ENCODE data around the gene PRDM16.

The PRDM16 gene

DNA sequence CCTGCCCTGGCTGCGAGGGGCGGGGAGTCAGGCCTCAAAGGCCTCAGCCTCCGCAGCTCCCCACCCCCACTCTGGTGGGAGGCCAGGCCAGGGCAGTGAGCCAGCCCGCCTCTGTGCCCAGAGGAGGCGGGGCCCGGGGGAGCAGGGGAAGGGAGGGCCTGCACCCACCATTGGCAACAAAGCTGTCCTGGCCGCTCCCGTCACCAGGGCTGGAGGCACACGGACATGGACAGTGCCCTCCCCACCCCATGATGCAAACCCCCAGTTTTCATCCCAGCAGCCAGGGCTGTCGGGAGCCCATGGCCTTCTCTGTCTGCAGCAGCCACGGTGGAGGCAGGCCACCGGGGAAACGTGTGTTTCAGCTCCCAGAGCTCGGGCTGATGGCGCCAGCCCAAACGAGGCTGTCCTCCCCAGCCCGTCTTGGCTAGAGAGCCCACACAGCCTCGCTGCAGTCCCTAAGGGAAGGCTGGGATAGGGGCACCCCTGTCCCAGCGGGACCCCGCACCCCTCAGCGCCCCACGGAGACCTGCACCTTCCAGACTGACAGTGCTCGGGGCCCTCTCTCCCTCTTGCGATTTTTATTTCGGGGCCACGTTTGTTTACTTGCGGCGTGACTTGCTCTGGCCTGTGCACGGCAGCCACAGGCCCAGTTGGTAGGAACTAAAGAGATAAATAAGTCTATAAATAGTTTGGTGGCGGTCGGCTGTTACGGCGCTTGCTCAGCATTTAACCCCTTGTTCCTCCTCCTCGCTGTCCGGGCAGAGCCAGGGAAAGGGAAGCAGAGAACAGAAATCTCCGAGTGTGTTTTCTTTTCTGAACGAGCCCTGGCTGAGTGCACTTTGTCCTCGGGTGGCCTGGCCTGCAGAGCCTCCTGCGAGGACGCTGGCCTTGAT, 101.8 kb downstream of the PRDM16 start:
- no peak for DNase-seq

DNA sequence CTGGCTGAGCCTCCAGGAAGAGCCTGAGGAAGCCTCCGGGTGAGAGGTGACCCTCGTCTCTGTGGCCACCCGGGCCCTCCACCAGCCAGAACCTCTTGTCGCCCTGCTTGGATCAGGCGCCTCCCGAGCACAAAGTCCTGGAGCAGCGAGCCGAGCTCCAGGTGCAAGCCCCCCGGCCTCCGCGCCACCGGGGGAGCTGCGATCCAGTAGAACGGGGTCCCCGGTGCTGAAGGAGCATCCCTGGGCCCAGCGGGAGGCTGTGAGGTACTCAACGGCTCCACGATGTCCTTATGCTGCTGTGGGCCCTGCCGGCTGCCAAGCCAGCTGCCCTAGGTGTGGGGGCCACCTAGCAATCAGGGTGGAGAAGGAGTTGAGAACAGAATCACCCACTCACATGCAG, 102.8 kb downstream of the PRDM16 start:
- no peak for DNase-seq

DNA sequence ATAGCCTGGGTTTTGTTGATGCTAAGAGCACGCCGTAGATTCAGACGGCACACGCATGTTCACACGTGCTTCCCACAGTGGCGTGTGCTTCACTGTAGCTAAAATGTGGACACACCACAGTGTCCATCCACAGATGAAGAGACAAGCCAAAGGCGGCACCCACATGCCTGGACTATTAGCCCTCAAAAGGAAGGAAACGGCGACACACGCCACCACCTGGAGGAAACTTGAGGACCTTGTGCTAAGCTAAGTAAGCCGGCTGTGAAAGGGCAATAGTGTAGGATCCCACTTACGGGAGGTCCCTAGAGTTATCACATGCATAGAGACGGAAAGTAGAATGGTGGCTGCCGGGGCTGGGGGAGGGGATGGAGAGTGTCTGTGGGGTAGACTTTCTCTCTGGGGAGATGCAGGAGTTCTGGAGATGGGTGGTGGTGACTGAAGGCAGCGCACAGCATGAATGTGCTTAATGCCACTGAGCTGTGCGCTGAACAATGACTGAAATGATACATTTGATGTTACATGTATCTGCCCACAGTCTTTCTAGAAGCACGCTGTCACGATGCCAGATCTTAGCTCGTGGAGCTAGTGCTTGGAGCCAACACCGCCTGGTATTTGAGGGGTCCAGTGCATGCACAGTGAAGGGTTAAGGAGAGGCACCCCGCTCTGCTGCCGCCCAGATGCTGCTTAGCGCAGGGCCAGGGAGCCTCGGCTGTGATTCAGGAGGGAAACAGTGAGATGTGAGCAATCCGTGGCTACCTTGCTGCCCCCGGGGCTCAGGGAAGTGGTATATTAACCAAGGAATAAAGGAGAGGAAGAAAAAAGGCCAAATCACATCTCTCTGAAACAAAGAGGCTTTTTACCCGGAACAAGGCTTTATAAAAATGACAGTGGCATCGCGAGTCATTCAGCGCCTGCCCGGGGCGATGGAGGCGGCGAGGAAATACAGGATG, 103.7 kb downstream of the PRDM16 start:
- DNase-seq = no peak

DNA sequence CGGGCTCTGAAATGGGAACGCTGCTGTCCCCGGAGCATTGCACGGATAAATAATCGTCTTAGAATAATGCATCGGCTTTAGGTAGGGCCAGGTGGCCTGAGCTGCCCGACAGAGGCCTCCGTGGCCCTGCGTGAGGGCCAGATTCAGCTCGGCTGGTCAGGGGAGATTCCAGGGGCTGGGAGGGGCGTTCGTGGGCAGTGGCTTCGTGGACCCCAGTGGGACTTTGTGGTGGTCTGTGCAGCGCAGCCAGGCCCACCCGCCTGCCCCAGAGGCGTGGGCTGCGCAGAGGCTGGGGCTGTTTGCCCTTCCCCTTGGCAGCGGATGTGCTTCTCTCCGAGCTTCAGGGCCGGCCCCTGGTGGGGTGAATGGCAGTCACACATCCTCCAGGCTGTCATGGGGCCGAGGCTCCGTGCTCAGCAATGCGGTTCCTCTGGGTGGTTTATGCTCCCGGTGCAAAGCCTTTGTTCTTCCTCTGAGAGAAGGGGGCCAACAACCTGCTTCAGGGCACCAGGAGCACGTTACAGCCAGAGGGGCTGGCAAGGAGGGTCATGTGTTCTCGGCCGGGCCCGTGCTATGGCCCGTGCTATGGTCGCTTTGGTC, 104.5 kb downstream of the PRDM16 start:
- DNase-seq = no peak

DNA sequence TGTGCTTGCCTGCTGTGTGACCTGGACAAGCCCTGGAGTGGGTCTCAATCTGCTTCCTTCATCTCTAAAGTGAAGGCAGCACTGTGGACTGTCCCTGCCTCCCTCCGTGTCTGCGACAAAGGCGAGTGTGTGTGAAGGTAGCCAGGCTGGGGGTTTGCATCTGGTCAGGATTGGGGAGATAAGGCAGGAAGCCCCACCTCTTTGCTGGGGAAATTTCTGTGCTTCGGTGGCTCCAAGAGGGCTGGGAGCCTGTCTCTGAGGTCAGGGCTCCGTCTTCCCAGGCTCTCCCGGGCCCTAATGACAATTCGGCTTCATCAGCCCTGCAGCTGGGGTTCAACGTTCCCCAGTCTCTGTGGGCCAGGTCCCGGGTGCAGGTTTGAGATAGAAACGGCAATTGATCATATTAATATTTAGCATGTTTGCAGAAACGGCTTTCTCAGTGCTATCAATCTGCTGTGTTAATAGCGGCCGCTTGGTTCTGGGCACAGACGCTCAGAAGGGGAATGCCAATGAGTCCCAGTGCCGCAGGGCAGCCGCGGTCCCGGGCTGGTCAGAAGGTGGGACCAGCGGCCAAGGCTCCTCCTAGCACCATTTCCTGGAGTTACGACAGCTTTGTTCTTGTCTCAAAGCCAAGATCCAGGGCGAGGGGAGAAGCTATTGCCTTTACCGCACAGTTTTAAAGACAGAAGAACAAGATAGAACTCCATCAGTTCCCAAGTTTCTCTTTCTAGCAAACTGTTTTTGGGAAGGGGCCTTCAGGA, 105.7 kb downstream of the PRDM16 start:
- DNase-seq = no peak

DNA sequence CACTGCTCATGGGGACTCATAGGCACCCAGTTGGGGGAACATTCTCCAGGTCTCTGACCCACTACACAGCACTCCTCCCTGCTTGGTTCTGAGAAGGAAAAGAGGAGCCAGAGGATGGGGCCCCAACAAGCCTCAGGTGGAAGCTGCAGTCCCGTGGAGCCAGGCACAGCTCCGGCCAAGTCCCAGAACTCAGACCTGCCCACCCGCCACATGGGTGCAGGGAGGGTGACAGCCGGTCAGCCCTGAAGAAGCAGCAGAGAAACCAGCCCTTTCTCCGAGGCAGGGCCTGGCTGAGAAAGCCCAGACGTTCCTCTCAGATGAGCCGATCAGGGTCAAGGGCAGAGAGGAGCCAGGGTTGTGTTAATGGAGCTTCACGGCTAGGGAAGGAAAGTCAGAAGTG, 106.5 kb downstream of the PRDM16 start:
- no peak for DNase-seq

DNA sequence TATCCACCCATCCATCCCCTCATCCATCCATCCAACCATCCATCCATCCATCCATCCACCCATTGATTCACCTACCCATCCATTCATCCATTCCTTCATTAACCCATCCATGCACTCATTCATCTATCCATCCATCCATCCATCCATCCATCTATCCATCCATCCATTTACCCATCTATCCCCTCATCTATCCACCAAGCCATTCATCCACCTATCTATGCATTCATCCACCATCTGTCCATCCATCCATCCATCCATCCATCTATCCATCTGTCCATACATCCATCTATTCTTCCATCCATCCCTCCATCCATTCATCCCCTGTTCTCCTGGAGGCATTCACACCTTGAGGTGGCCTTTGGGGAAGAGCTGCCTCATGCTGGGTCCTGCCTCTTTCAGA, 107.0 kb downstream of the PRDM16 start:
- DNase-seq = no peak

DNA sequence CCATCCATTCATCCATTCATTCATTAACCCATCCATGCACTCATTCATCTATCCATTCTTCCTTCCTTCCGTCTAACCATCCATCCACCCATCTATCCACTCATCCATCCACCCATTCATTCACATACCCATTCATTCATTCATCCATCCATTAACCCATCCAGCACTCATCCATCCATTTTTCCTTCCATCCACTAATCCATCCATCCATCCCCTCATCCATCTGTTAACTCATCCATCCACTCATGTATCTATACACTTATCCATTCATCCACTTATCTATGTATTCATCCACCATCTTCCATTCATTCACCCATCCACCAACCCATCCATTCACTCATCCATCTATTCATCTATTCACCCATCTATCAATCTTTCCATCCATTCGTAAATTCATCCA, 107.8 kb downstream of the PRDM16 start:
- DNase-seq = no peak

DNA sequence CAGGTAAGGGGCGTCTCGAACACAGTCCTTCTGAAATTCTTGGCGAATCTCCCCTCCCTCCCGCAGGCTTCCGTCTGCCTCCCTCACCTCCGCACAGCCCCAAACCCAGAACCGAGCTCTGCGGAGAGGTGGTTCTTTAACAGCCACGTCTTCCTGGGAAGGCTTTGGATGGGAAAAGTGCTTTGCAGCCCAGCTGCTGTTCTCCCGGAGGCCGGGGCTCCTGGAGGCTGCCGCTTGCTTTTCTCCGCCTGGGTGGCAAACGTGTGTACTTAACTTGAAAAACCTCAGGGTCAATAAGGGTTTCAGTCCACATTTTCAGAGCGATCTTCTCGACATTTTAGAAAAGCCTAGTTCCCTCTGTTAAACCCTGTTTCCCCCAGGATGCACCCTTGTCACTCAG, 109.3 kb downstream of the PRDM16 start:
- DNase-seq = no peak

DNA sequence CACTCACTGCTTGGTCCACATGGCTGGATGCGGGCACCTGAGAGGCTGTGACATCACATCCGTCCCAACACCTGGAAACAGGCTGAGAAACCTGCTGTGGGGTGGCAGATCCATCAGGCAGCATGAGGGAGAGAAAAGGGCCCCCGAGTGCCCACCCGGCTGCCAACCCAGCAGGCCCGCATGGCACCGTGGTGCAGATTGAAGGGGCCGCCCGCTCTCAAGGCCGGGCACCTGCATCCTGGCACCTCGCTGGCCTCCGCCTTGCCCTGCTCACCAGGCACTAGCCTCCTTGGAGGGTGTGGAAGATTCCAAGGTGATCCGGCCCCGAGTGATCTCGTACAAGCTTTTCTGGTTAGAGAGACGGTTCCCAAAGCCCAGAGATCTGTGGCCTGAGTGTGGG, 110.5 kb downstream of the PRDM16 start:
- DNase-seq = no peak

DNA sequence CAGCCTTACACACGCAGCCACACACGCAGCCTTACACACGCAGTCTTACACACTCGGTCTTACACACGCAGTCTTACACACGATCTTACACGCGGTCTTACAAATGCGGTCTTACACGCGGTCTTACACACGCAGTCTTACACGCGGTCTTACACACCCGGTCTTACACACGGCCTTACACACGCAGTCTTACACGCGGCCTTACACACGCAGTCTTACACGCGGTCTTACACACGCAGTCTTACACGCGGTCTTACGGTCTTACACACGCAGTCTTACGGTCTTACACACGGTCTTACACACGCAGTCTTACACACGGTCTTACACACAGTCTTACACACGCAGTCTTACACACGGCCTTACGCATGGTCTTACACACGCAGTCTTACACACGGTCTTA, 111.9 kb downstream of the PRDM16 start:
- no peak for DNase-seq

DNA sequence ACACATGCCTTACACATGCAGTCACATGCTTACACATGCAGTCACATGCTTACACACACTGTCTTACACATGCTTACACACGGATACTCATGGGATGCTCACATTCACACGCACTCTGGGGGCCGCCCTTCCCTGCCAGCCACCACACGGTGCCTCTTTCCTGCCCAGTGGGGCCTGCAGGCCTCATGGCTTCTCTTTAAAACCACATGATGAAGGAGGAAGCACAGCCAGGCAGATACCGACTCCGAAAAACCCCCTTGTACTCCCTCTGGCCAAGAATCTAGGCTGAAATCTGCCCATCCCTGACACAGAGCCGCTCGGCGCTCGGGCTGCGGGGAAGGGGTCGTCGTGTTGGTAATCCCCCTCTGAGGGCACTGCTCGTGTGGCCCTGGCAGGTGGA, 113.0 kb downstream of the PRDM16 start:
- no peak for DNase-seq

DNA sequence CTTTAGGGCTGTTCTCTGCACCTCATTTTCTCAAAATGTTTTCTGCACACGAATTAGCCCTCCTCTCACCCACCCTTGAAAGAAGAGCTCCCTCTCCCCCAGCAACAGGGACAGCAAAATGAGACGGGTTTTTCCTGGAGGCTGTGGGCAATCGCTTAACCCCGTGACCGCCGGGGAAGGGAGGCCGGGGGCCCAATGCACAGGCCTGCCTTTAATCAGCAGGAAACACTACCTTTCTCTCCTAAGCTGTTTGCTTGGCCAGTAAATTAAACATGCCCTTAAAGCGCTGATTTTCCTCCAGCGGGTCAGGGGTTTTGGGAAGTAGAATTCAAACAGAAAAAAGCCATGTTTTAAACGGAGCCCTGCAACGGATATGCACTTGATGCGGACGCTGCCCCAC, 114.4 kb downstream of the PRDM16 start:
- DNase-seq = no peak

DNA sequence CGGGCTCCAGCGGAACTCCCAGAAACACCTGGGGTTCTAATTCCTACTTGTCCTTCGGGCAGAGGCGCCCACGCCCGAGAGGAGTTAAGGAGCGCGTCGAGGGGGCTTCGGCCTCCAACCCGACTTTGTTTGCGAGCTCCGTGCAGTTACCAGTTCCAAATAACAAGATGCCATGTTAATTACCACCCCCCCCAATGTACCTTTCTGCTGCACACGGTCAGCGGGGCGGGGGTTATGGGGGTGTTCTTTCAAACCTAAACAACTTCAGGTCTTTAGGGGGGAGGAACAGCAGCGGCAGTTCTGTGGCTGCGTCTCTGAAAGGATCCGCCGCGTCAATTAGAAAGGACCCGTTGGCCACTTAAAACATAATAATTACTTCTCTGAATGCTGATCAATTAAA, 114.8 kb downstream of the PRDM16 start:
- no peak for DNase-seq

DNA sequence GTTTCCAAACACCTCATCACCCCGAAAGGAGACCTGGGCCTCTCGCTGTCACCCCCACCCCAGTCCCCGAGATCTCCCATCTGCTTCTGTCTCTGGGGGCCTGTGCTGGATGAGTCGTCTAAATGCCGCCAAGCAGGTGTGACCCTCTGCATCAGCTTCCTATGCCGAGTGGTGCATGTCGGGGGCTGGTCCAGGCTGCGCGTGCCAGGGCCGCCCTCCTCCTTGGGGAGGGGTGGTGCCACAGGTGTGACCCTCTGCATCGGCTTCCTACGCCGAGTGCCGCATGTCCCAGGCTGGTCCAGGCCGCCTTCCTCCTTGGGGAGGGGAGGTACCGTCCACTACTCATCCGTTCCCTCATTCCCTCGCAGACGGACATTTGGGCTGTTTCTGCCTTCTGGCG, 115.7 kb downstream of the PRDM16 start:
- no peak for DNase-seq

DNA sequence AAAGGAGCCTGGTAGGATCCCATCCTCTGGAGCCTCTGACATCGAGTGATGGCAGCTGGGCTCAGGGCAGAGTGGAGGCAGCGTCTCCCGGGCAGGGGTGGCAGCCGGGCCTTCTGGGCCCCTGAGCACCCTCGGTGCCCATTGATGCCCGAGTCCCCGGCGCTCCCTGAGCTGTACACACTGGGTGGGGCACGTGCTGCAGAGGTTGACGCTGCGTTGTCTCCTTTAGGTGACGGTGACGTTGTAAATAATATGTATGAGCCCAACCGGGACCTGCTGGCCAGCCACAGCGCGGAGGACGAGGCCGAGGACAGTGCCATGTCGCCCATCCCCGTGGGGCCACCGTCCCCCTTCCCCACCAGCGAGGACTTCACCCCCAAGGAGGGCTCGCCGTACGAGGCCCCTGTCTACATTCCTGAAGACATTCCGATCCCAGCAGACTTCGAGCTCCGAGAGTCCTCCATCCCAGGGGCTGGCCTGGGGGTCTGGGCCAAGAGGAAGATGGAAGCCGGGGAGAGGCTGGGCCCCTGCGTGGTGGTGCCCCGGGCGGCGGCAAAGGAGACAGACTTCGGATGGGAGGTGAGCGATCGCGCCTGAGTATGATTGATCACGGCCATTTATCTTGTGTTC, 117.0 kb downstream of the PRDM16 start:
- no peak for DNase-seq

DNA sequence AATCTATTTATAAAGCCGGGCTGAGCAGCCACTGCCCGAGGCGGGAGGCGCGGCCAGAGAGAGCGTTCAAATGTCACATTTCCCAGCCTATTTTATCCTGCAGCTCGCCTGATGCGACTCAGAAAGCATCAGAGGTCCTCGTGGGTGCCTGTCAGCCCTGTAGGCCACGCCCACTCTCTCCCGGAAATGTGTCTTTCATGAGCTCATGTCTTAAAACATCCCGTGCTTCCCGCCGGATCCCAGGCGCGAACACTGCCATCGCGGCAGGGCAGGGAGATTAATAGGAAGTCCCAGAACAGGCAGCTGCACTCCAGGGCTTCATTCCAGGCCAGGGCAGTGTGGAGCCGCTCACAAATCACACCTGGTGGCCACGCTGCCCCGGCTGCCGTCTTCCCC, 117.5 kb downstream of the PRDM16 start:
- no peak for DNase-seq

DNA sequence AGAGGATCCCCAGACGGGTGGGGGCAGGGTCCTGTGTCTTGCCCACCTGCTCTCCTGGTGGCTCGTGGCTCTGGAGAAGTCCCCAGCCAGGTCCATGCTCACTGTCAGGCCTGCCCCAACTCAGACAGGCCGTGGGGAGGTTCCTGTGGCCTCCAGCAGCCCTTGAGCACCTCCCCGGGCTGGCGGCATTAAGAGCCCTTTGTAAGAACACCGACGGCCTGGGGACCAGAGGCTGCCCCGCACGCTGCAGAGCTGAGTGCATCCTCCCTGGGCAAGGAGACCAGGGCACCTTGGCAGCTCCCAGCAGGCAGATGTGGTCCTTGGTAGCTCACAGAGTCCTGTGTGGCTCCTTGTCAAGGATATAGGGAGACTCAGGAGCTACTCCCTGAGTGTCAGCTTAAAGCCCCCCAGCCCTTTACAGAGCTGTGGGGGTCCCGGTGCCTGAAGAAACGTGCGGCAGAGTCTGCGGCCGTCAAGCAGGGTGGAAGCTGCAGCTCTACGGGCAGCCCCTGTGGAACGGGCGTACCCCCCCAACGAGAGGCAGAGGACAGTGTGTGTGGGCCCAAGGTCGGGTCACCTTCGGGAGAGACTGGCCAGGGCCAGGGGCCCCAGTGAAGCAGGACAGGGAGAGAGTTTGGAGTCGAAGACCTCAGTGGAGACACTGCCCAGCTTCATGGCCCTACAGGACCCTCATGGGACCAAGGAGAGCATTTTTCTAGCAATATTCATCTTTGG, 118.6 kb downstream of the PRDM16 start:
- DNase-seq = no peak

DNA sequence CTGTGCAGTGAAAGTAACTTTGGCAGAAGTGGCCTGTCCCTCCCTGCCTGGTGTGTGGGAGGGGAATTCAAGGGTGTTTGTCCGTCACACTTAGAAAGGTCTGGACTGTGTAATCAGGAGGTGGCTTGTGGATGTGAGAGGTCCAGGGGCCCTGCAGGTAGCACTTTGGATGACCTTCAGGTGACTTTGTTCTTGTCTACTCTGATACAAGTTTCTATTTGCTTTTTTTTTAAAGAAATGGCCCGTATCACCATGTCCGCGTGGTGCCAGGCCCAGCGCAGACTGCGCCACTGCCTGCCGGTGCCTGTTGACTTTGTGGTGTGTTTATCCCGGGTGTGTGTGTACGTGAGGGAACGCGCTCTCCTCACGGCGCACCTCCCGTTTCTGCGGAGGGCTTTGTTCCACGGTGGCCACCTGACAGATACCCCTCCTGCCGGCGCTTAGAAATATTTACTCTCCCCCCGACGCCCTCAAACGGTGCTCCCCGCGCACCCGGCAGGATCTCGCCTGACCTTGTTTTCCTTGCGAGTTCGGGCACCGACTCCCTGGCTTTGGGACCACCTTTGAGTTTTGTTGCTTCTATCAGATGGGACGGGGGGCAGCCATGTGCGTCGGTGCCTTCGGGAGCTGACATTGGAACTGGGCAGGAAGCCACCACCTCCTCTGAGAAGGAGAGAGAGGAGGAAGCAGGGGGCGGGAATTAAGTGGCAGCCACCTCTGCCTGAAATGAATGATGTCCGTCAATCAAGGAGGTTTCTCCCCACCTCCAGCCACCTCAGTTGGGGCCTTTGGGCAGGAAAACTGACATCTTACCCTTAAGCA, 119.4 kb downstream of the PRDM16 start:
- DNase-seq = no peak

DNA sequence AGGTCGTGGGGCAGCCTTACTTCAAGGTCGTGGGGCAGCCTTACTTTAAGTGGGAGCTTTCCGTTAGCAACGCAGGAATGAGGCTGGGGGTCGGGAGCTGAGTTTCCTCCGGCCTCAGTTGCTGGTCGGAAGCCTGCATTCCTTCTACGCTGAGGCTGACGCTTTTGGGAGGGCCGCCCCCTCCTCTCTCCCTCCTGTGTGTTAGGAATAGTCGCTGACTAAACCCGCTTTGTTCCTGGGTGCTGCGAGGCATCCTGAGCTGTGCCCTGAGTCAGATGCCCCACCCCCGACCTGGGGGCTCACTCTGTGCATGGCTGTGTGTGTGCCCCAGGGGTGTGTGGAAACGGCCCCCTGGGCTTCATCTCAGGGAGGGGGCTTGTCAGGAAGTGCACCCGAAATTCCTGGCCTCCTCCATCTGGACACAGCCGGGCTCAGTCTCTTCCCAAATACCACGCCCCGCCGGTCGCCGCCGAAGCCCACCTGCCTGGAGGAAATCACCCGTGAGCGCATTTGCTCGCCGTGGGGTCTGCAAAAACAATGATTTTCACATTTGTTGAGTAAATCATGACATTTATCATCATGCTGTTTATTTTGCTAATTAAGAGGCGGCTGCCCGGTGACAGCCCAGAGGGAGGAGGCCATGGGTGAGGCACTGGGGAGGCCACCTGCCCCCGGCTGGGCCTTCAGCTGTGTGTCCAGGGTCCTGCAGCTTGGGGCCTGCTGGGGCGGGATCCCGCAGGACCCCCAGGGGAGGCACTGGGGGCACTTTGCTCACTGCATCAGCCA, 121.4 kb downstream of the PRDM16 start:
- no peak for DNase-seq

Data from SIG-M5 (cell line).